Heart right ventricle (tissue), 16 donors: ENCODE data around the gene PCBP2. TPM values are rescaled to one million over a fixed set of nuclear protein-coding genes. Genes with fewer than 3 reads are reported as not detected.

Source experiments
- ATAC-seq, 8 donors: fragments of 200-7000 bp; cut with Tn5 transposase; one replicate each; pipeline ENCODE4 v1.9.1; 2020; ENCODE audit warnings: mild to moderate bottlenecking in 8 of 8, moderate library complexity in 8 of 8, moderate number of reproducible peaks in 1 of 8
- DNase-seq, 2 donors: peaks; one replicate each; pipeline ENCODE4 v3.0.0-alpha.2; 2020
- H3K27ac ChIP-seq, 10 donors: fragments of 200-600 bp; sonication (generic) in 2 of 10; one replicate each; pipeline versions ENCODE4 v1.5.0 to v1.8.0; 2020 to 2022; ENCODE audit warnings: mild to moderate bottlenecking in 3 of 10
- H3K27me3 ChIP-seq, 7 donors: fragments of 200-600 bp; one replicate each; pipeline ENCODE4 v1.8.0; 2021 to 2022; ENCODE audit warnings: mild to moderate bottlenecking in 2 of 7
- H3K36me3 ChIP-seq, 9 donors: fragments of 200-600 bp; sonication (generic) in 1 of 9; one replicate each; pipeline versions ENCODE4 v1.5.0 to v1.8.0; 2020 to 2022; ENCODE audit warnings: mild to moderate bottlenecking in 2 of 9
- H3K4me1 ChIP-seq, 9 donors: fragments of 200-600 bp; sonication (generic) in 1 of 9; one replicate each; pipeline versions ENCODE4 v1.5.0 to v1.8.0; 2020 to 2022; ENCODE audit warnings: mild to moderate bottlenecking in 4 of 9
- H3K4me3 ChIP-seq, 10 donors: fragments of 200-600 bp; sonication (generic) in 2 of 10; one replicate each; pipeline versions ENCODE4 v1.5.0 to v1.8.0; 2020 to 2022; ENCODE audit warnings: mild to moderate bottlenecking in 7 of 10, moderate library complexity in 2 of 10
- H3K9me3 ChIP-seq, 11 donors: fragments of 200-600 bp in 10 of 11; sonication (generic) in 2 of 11; one replicate each; pipeline versions ENCODE4 v1.5.0 to v1.8.0; 2013 to 2022; ENCODE audit warnings: mild to moderate bottlenecking in 2 of 11, control low read depth in 1 of 11, moderate library complexity in 1 of 11
- CTCF ChIP-seq, 9 donors: fragments of 200-600 bp; sonication (generic) in 2 of 9; IDR thresholded peaks; one replicate each; pipeline versions ENCODE4 v1.5.0 to v1.8.0; 2021 to 2022; ENCODE audit warnings: antibody characterized with exemption in 9 of 9, mild to moderate bottlenecking in 5 of 9, moderate library complexity in 1 of 9
- WGBS, 2 donors: extraction: QIAGEN DNeasy Blood & Tissue Kit; methylation state at CpG; one replicate each; pipeline ENCODE4 v1.1.7; 2013; ENCODE audit warnings: inconsistent platforms in 1 of 2; 5-methylcytosine and 5-hydroxymethylcytosine counted together
- intact Hi-C, 10 donors: fragments of 100-400 bp; cut with DNase I; formaldehyde crosslinking; loops; one replicate each; pipeline versions ENCODE4 v1.11.1 to v1.14.2; 2022
- polyA plus RNA-seq, 2 donors: library from polyadenylated mRNA; stranded (reverse); fragments of 200-250 nt; gene quantifications; one replicate each; pipeline ENCODE4 v1.2.3, GENCODE V29; 2013
- total RNA-seq, 10 donors: library from RNA; stranded (reverse); fragmentation: NEBNext Ultra II Directional in 3 of 10; extraction: Animal tissue kit (Norgen Biotek cat#: 25700) in 3 of 10; gene quantifications; one replicate each; pipeline versions ENCODE4 v1.2.1 to v1.2.4, GENCODE V29; 2021 to 2023
- donor health status: Arrhythmogenic right ventricular cardiomyopathy.
- donor health status: ischemic (EF 13 %, LVEDD 7.1; RV severe dilation, severe dysfunction).
- donor health status: healthy with polysubstance abuse.
- donor health status: DM: no; HTN: yes; CAD: no.
- donor health status: DM: no; HTN: no; CAD: no.
- donor health status: ischemic (EF 25% LVEDD 6.9; RV normal size, moderate dysfunction).
- donor health status: ischemic (EF 25% LVEDD 5.7; RV mildly dilated, moderate dysfunction).
- donor health status: healthy.
- donor health status: DM: yes; HTN: yes; CAD: no.
- donor health status: Ischemic cardiomyopathy.
- donor health status: ischemic (EF 35%, LVEDD 5.7; RV mildly dilated, moderate dysfunction).
- donor health status: nonischemic (EF 11% LVEDD 7.7; RV severe dilation, severe dysfunction).
- donor health status: DM: yes; HTN: yes; CAD: no.
- donor health status: PGD.
- donor health status: ischemic (EF 29% LVEDD 5.4; RV normal size, mild dysfunction).
- donor health status: nonischemic (EF 23%, LVEDD 6.1; RV moderate dilation, normal function).

The PCBP2 gene
- total and polyA plus RNA-seq, 12 donors: 281 to 579 (median 555) TPM

GRCh38 chr12:53486736-53487487 lies 35.0 kb downstream of the PCBP2 start:
- no peak for DNase-seq
- H3K4me3 ChIP-seq: no peak overlapping the region
- H3K27ac ChIP-seq: no peak overlapping the region
- peaks cover 0 to 66% (median 41%) of the 10 kb centered on the region in 9 donors for H3K36me3 ChIP-seq
- no peak for ATAC-seq
- no peaks in the 10 kb centered on the region for H3K27me3 ChIP-seq
- H3K9me3 ChIP-seq: no peaks in the 10 kb centered on the region
- peaks cover 0 to 16% (median 6%) of the 10 kb centered on the region in 9 donors for H3K4me1 ChIP-seq
- no peak for TF ChIP-seq CTCF (IDR thresholded peaks at IDR 0.05)
- intact Hi-C loops: no loop called here
- 84 to 85% methylated on average over 17 of the region's 17 CpGs for WGBS, 2 donors

GRCh38 chr12:53489242-53489864 lies 37.5 kb downstream of the PCBP2 start:
- intact Hi-C loops: no loop called here
- no peak for DNase-seq
- Histone ChIP-seq H3K27ac (no peak overlapping the region), H3K27me3 (no peaks in the 10 kb centered on the region), H3K36me3 (peaks cover 0 to 41% (median 18%) of the 10 kb centered on the region in 9 donors), H3K9me3 (no peaks in the 10 kb centered on the region), H3K4me1 (peaks cover 0 to 27% (median 16%) of the 10 kb centered on the region in 9 donors), H3K4me3 (no peak overlapping the region)
- ATAC-seq: no peak
- no peak for TF ChIP-seq CTCF (IDR thresholded peaks at IDR 0.05)
- WGBS, 2 donors: 94 to 99% methylated on average over 5 of the region's 5 CpGs

- peak overlapping the region in 9 of 10 donors; percentile 53 to 92 (median 86) for H3K27ac ChIP-seq
Observed at GRCh38 chr12:53492188-53492587, 40.3 kb downstream of the PCBP2 start.

More at GRCh38 chr12:53492188-53492587, 40.3 kb downstream of the PCBP2 start:
- TF ChIP-seq CTCF (IDR thresholded peaks at IDR 0.05): no peak
- Histone ChIP-seq H3K36me3 (peaks cover 0 to 13% (median 0%) of the 10 kb centered on the region in 9 donors), H3K4me3 (peak overlapping the region in 9 of 10 donors; percentile 31 to 66 (median 61)), H3K9me3 (no peaks in the 10 kb centered on the region), H3K4me1 (peaks cover 0 to 42% (median 26%) of the 10 kb centered on the region in 9 donors), H3K27me3 (no peaks in the 10 kb centered on the region)
- WGBS, 2 donors: 46 to 61% methylated on average over 20 of the region's 20 CpGs
- intact Hi-C loops: loop anchor here in 4 of 10 donors (2.0 to 5.0 kb wide), 3 partner anchors 13 to 40 kb away; partner anchors contain the start of gene PCBP2 (in 2 of the 4)
- DNase-seq: no peak
- ATAC-seq: peak in 2 of 8 donors; percentile 0
